Type B pancreatic cell (in vitro differentiated cells): ENCODE measurements around the gene HCFC2. TPM values are rescaled to one million over a fixed set of nuclear protein-coding genes. Genes with fewer than 3 reads are reported as not detected.

Experiments used
- DNase-seq: peaks from one replicate; pipeline ENCODE4 v3.0.0; 2021; ENCODE audit warnings: mixed read lengths; ENCODE audit not compliant: unreplicated experiment; ENCODE audit errors: extremely low spot score
- H3K27ac Mint-ChIP-seq: 2 replicates; pipeline ENCODE4 v1.8.0; 2021; ENCODE audit warnings: mild to moderate bottlenecking, mixed read lengths
- H3K27me3 Mint-ChIP-seq: 2 replicates; pipeline ENCODE4 v1.8.0; 2021; ENCODE audit warnings: mixed read lengths
- H3K36me3 Mint-ChIP-seq: 2 replicates; pipeline ENCODE4 v1.8.0; 2021; ENCODE audit warnings: mixed read lengths
- H3K4me1 Mint-ChIP-seq: one replicate; pipeline ENCODE4 v1.8.0; 2021; ENCODE audit warnings: mixed read lengths; ENCODE audit not compliant: unreplicated experiment
- H3K4me3 Mint-ChIP-seq: 2 replicates; pipeline ENCODE4 v1.8.0; 2021; ENCODE audit warnings: mild to moderate bottlenecking, mixed read lengths
- H3K9me3 Mint-ChIP-seq: 2 replicates; pipeline ENCODE4 v1.8.0; 2021; ENCODE audit warnings: mixed read lengths
- CTCF ChIP-seq: fragments of 200-600 bp; sonication (generic); conservative IDR thresholded peaks from 2 replicates; pipeline ENCODE4 v1.5.0; 2021; ENCODE audit warnings: antibody characterized with exemption, mild to moderate bottlenecking
- total RNA-seq: library from RNA; stranded (reverse); gene quantifications from 2 replicates; pipeline ENCODE4 v1.2.1, GENCODE V29; 2021; ENCODE audit warnings: low replicate concordance

The HCFC2 gene
- total RNA-seq, 1 donor from 2014 or later: 11.2 TPM

- H3K27ac Mint-ChIP-seq: peak overlapping the region; percentile 86
- no peak for TF ChIP-seq CTCF
- no peak for DNase-seq
These were observed 74.4 kb downstream of the HCFC2 start for GRCh38 chr12:104138797-104139152.

GRCh38 chr12:104142543-104142942 is 78.2 kb downstream of the HCFC2 start:
- Mint-ChIP-seq H3K4me1 (peaks cover 5% of the 10 kb centered on the region), H3K4me3 (no peak overlapping the region), H3K9me3 (no peaks in the 10 kb centered on the region), H3K36me3 (no peaks in the 10 kb centered on the region), H3K27me3 (peaks cover 7% of the 10 kb centered on the region), H3K27ac (no peak overlapping the region)
- TF ChIP-seq CTCF: no peak
- no peak for DNase-seq

More at GRCh38 chr12:104138797-104139152, 74.4 kb downstream of the HCFC2 start:
- H3K36me3 Mint-ChIP-seq: no peaks in the 10 kb centered on the region
- peak overlapping the region; percentile 85 for H3K4me3 Mint-ChIP-seq
- peaks cover 7% of the 10 kb centered on the region for H3K27me3 Mint-ChIP-seq
- H3K9me3 Mint-ChIP-seq: no peaks in the 10 kb centered on the region
- H3K4me1 Mint-ChIP-seq: peaks cover 16% of the 10 kb centered on the region

- H3K4me1 Mint-ChIP-seq: peaks cover 5% of the 10 kb centered on the region
- no peak overlapping the region for H3K27ac Mint-ChIP-seq
- no peak for TF ChIP-seq CTCF
- H3K4me3 Mint-ChIP-seq: no peak overlapping the region
- no peaks in the 10 kb centered on the region for H3K9me3 Mint-ChIP-seq
- no peaks in the 10 kb centered on the region for H3K36me3 Mint-ChIP-seq
- H3K27me3 Mint-ChIP-seq: peaks cover 7% of the 10 kb centered on the region
- DNase-seq: no peak
These were observed 78.7 kb downstream of the HCFC2 start for GRCh38 chr12:104143002-104143401.

- Mint-ChIP-seq H3K4me1 (peaks cover 3% of the 10 kb centered on the region), H3K9me3 (no peaks in the 10 kb centered on the region), H3K27me3 (peaks cover 7% of the 10 kb centered on the region), H3K36me3 (no peaks in the 10 kb centered on the region), H3K27ac (no peak overlapping the region), H3K4me3 (no peak overlapping the region)
- TF ChIP-seq CTCF: no peak
- no peak for DNase-seq
These were observed 79.6 kb downstream of the HCFC2 start for GRCh38 chr12:104143918-104144317.

- DNase-seq: no peak
- H3K4me3 Mint-ChIP-seq: no peak overlapping the region
- H3K27me3 Mint-ChIP-seq: peaks cover 3% of the 10 kb centered on the region
- H3K27ac Mint-ChIP-seq: no peak overlapping the region
- no peaks in the 10 kb centered on the region for H3K4me1 Mint-ChIP-seq
- no peaks in the 10 kb centered on the region for H3K36me3 Mint-ChIP-seq
- no peaks in the 10 kb centered on the region for H3K9me3 Mint-ChIP-seq
- no peak for TF ChIP-seq CTCF
These were observed 83.0 kb downstream of the HCFC2 start for GRCh38 chr12:104147346-104147745.

GRCh38 chr12:104150416-104150815 is 86.1 kb downstream of the HCFC2 start:
- no peak for DNase-seq
- Mint-ChIP-seq H3K36me3 (no peaks in the 10 kb centered on the region), H3K27me3 (no peaks in the 10 kb centered on the region), H3K4me3 (no peak overlapping the region), H3K27ac (no peak overlapping the region), H3K4me1 (peaks cover 8% of the 10 kb centered on the region), H3K9me3 (no peaks in the 10 kb centered on the region)
- TF ChIP-seq CTCF: no peak
